Coronary artery (tissue), 2 donors: ENCODE measurements around the gene PPM1H.
A peak's percentile ranks its signal among the peaks of the same experiment; 100 is the strongest.

Experiments
- DNase-seq: peaks from one replicate; pipeline ENCODE4 v3.0.0-alpha.2; 2017; ENCODE audit warnings: low spot score
- H3K27ac ChIP-seq, 2 donors: fragments of 200-600 bp; sonication (generic); one replicate each; pipeline ENCODE4 v1.5.1; 2016 to 2019
- H3K4me3 ChIP-seq: fragments of 200-600 bp; sonication (generic); 2 replicates; pipeline ENCODE4 v1.5.1; 2016; ENCODE audit warnings: mild to moderate bottlenecking, moderate library complexity
- TF ChIP-seq, protein P1 (sequence below): fragments of 200-600 bp; sonication (generic); IDR thresholded peaks from one replicate; pipeline ENCODE4 v1.5.1; 2019; ENCODE audit warnings: antibody characterized with exemption

Gene PPM1H

DNA sequence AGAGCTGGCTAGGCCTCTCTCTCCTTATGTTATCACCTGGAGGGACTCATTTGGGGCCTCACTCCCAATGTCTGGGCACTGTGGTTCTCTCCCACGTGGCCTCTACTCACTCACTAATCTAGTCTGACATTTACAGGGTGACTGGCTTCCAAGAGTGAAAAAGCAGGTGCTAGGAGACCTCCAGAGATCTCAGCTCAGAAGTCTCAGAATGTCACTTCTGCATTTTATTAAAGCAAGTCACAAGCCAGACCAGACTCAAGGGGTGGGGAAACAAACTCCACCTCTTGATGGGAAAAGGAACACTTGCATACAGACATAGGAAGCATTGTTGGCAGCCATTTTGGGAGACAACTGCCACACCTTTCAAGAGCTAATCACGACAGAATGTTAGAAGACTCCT is 292.5 kb downstream of the PPM1H start:
- no peak for DNase-seq
- TF ChIP-seq, protein P1, sequence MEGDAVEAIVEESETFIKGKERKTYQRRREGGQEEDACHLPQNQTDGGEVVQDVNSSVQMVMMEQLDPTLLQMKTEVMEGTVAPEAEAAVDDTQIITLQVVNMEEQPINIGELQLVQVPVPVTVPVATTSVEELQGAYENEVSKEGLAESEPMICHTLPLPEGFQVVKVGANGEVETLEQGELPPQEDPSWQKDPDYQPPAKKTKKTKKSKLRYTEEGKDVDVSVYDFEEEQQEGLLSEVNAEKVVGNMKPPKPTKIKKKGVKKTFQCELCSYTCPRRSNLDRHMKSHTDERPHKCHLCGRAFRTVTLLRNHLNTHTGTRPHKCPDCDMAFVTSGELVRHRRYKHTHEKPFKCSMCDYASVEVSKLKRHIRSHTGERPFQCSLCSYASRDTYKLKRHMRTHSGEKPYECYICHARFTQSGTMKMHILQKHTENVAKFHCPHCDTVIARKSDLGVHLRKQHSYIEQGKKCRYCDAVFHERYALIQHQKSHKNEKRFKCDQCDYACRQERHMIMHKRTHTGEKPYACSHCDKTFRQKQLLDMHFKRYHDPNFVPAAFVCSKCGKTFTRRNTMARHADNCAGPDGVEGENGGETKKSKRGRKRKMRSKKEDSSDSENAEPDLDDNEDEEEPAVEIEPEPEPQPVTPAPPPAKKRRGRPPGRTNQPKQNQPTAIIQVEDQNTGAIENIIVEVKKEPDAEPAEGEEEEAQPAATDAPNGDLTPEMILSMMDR = no peak
- H3K27ac ChIP-seq = no peak overlapping the region

GRCh38 chr12:62640910-62641448 is 294.0 kb downstream of the PPM1H start:
- H3K4me3 ChIP-seq = no peak overlapping the region
- DNase-seq = no peak
- TF ChIP-seq, protein P1 = no peak
- no peak overlapping the region for H3K27ac ChIP-seq

More for the DNA sequence above, 292.5 kb downstream of the PPM1H start:
- H3K4me3 ChIP-seq = no peak overlapping the region

DNA sequence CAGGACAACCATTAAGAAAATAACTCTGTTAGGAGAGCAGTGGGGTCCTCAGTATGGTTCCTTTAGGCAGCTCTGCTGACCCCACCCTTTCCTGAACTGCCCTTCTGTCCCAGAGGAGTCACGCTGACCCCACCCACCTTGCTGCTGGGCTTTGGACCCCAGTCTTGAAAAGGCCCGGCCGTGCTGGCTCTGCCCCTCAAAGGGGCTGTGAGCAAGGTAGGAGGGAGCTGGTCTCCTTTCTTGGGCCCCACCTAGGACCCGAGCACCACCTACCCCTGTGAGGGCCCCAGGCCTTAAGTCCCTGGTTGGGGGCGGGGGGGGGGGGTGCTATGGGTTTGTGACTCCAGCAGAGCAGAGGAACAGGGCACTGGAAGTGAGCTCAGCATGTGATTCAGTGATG is 297.3 kb downstream of the PPM1H start:
- no peak overlapping the region for H3K4me3 ChIP-seq
- no peak for DNase-seq
- H3K27ac ChIP-seq = no peak overlapping the region
- TF ChIP-seq, protein P1 = no peak

- DNase-seq = no peak
- Histone ChIP-seq H3K27ac (no peak overlapping the region), H3K4me3 (no peak overlapping the region)
- TF ChIP-seq, protein P1 = no peak
Observed at GRCh38 chr12:62635649-62636048, 299.3 kb downstream of the PPM1H start.

GRCh38 chr12:62632411-62632918 is 302.5 kb downstream of the PPM1H start:
- no peak for DNase-seq
- Histone ChIP-seq H3K4me3 (peak overlapping the region; percentile 75), H3K27ac (peak overlapping the region; percentile 62 to 80)
- TF ChIP-seq, protein P1 = no peak

GRCh38 chr12:62631471-62632410 is 303.2 kb downstream of the PPM1H start:
- Histone ChIP-seq H3K27ac (peak overlapping the region; percentile 62 to 80), H3K4me3 (peak overlapping the region; percentile 75)

More at GRCh38 chr12:62631471-62632410, 303.2 kb downstream of the PPM1H start:
- peak; percentile 81 for DNase-seq
- TF ChIP-seq, protein P1 = no peak
